Spleen (tissue), 7 donors: ENCODE results near the gene WDFY2.

Source experiments
- CTCF ChIP-seq, 11 experiments: fragments of 200-600 bp in 7 of 11; fragments of 450-650 bp in 4 of 11; sonication (generic) in 4 of 11; IDR thresholded peaks in 8 of 11; conservative IDR thresholded peaks in 3 of 11; 1 replicate in 7 of 11; 2 replicates in 4 of 11; pipeline versions ENCODE4 v1.4.0 to v1.8.0; 2016 to 2021; ENCODE audit warnings: antibody characterized with exemption in 11 of 11, inconsistent platforms in 4 of 11, mild to moderate bottlenecking in 1 of 11
- POLR2A ChIP-seq, 3 donors: fragments of 450-650 bp; IDR thresholded peaks; one replicate each; pipeline ENCODE4 v1.5.1; 2017; ENCODE audit warnings: antibody characterized with exemption in 3 of 3, mild to moderate bottlenecking in 1 of 3
- POLR2AphosphoS5 ChIP-seq, 3 donors: sonication (generic); formaldehyde crosslinking; IDR thresholded peaks; one replicate each; pipeline ENCODE4 v1.5.1; 2017; ENCODE audit warnings: antibody characterized with exemption in 3 of 3
- donor health status: DM: no; HTN: no; CAD: no; lungs with moderate emphysema.
- donor health status: DM: no; HTN: no; CAD: no.
- donor health status: DM: no; HTN: no; CAD: no.

GRCh38 chr13:51579676-51580075, 4.6 kb upstream of the WDFY2 start:
- TF ChIP-seq CTCF (IDR thresholded peaks at IDR 0.05 in 8 of 11, conservative IDR thresholded peaks at IDR 0.05 in 3 of 11) (no peak), POLR2AphosphoS5 (IDR thresholded peaks at IDR 0.05) (no peak), POLR2A (IDR thresholded peaks at IDR 0.05) (no peak)
